Fibroblast of lung (primary cell): Measurements from ENCODE around the gene GPR3. TPM values are rescaled to one million over a fixed set of nuclear protein-coding genes. Genes with fewer than 3 reads are reported as not detected.
A peak's percentile ranks its signal among the peaks of the same experiment; 100 is the strongest.
"Not testable (repeated sequence)": the region's sequence is repeated elsewhere in the genome, so short reads cannot be mapped to it uniquely, and the experiment has no call there.

Experiments
- DNase-seq, 2 donors: peaks; one replicate each; pipeline versions ENCODE4 v3.0.0 to v3.0.0-alpha.2; 2010; ENCODE audit warnings: low read depth in 2 of 2
- H2AFZ ChIP-seq: 2 replicates; pipeline ENCODE4 v1.5.1; 2012; ENCODE audit warnings: low read length, control low read depth, inconsistent platforms
- H3K27ac ChIP-seq: 2 replicates; pipeline ENCODE4 v1.5.1; 2011; ENCODE audit warnings: low read length, control low read depth; ENCODE audit not compliant: insufficient read depth
- H3K27me3 ChIP-seq: 2 replicates; pipeline ENCODE4 v1.5.1; 2011; ENCODE audit warnings: mild to moderate bottlenecking, low read length; ENCODE audit not compliant: control insufficient read depth, insufficient read depth
- H3K36me3 ChIP-seq: 2 replicates; pipeline ENCODE4 v1.5.1; 2011; ENCODE audit warnings: low read length; ENCODE audit not compliant: control insufficient read depth, insufficient read depth
- H3K4me1 ChIP-seq: 2 replicates; pipeline ENCODE4 v1.5.1; 2011; ENCODE audit warnings: low read length; ENCODE audit not compliant: control insufficient read depth, insufficient read depth; ENCODE audit errors: extremely low read depth
- H3K4me2 ChIP-seq: 2 replicates; pipeline ENCODE4 v1.5.1; 2011; ENCODE audit warnings: low read length, control low read depth; ENCODE audit not compliant: insufficient read depth; ENCODE audit errors: extremely low read depth
- H3K4me3 ChIP-seq, 4 experiments: fragments of 200-600 bp in 1 of 4; sonication (generic) in 1 of 4; replicated peaks in 1 of 4; 2 replicates each; pipeline ENCODE4 v1.5.1; 2011 to 2016; ENCODE audit warnings: low read length in 4 of 4, low read depth in 3 of 4, mild to moderate bottlenecking in 3 of 4, control low read depth in 2 of 4, inconsistent platforms in 1 of 4, mixed read lengths in 1 of 4; ENCODE audit not compliant: insufficient read depth in 1 of 4; ENCODE audit errors: control extremely low read depth in 1 of 4
- H3K79me2 ChIP-seq: 2 replicates; pipeline ENCODE4 v1.5.1; 2012; ENCODE audit warnings: mild to moderate bottlenecking, low read length, inconsistent platforms; ENCODE audit not compliant: control insufficient read depth, insufficient read depth
- H3K9ac ChIP-seq: 2 replicates; pipeline ENCODE4 v1.5.1; 2011; ENCODE audit warnings: mild to moderate bottlenecking, low read length, control low read depth; ENCODE audit not compliant: insufficient read depth
- H3K9me3 ChIP-seq: 2 replicates; pipeline ENCODE4 v1.5.1; 2012; ENCODE audit warnings: low read depth, low read length; ENCODE audit not compliant: control insufficient read depth, insufficient read depth
- H4K20me1 ChIP-seq: 2 replicates; pipeline ENCODE4 v1.5.1; 2011; ENCODE audit warnings: low read length; ENCODE audit not compliant: control insufficient read depth, insufficient read depth; ENCODE audit errors: extremely low read depth
- EZH2 ChIP-seq: IDR thresholded peaks from 2 replicates; pipeline ENCODE4 v1.5.1; 2012; ENCODE audit warnings: low read length, control low read depth, mild to moderate bottlenecking; ENCODE audit errors: missing control alignments
- polyA plus RNA-seq, 2 donors: library from polyadenylated mRNA; depleted of rRNA in 1 of 2; stranded (reverse) in 1 of 2; unstranded in 1 of 2; fragments of >200 nt; gene quantifications; 2 replicates each; pipeline ENCODE4 v1.2.1, GENCODE V29; 2011 to 2012; ENCODE audit warnings: missing spikeins in 1 of 2
- total RNA-seq: library from RNA; depleted of rRNA; stranded (reverse); fragments of >200 nt; gene quantifications from 2 replicates; pipeline ENCODE4 v1.2.1, GENCODE V29; 2014
- TF ChIP-seq, protein P1 (sequence below), 2 donors: IDR thresholded peaks in 1 of 2; conservative IDR thresholded peaks in 1 of 2; 1 replicate in 1 of 2; 2 replicates in 1 of 2; pipeline ENCODE4 v1.5.1; 2011 to 2012; ENCODE audit warnings: low read length in 2 of 2, control low read depth in 1 of 2, inconsistent platforms in 1 of 2, low read depth in 1 of 2, mild to moderate bottlenecking in 1 of 2

Gene GPR3
- total and polyA plus RNA-seq, 2 donors (not counting 1 experiment from before 2014, with no cell fraction given) = 0.17 to 0.82 TPM

DNA sequence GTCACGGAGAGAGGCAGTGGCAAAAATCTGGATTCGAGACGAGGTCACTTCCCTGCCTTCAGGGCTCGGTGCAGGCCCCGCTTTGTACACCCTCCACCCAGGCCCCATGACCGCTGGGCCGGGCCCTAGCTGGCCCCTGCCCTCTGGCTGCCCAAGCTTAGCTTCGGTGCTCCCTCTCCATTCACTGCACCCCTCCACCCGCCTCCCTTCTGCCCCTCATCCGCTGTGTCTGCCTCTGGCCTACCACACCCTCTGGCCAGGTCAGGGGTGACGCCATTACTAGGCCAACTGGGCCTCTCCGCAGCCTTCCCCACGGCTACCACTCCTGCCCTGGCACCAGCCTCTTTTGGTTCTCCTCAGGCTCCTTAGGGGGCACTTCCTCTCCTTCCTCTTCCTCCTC lies 8.8 kb upstream of the GPR3 start:
- Histone ChIP-seq H2AFZ (no peak overlapping the region), H3K4me1 (no peaks in the 10 kb centered on the region), H4K20me1 (no peaks in the 10 kb centered on the region), H3K4me3 (no peak overlapping the region), H3K4me2 (no peak overlapping the region), H3K36me3 (no peaks in the 10 kb centered on the region), H3K9me3 (no peaks in the 10 kb centered on the region), H3K79me2 (no peaks in the 10 kb centered on the region), H3K27ac (no peak overlapping the region), H3K27me3 (peaks cover 4% of the 10 kb centered on the region), H3K9ac (no peak overlapping the region)
- TF ChIP-seq EZH2 = no peak
- TF ChIP-seq, protein P1, sequence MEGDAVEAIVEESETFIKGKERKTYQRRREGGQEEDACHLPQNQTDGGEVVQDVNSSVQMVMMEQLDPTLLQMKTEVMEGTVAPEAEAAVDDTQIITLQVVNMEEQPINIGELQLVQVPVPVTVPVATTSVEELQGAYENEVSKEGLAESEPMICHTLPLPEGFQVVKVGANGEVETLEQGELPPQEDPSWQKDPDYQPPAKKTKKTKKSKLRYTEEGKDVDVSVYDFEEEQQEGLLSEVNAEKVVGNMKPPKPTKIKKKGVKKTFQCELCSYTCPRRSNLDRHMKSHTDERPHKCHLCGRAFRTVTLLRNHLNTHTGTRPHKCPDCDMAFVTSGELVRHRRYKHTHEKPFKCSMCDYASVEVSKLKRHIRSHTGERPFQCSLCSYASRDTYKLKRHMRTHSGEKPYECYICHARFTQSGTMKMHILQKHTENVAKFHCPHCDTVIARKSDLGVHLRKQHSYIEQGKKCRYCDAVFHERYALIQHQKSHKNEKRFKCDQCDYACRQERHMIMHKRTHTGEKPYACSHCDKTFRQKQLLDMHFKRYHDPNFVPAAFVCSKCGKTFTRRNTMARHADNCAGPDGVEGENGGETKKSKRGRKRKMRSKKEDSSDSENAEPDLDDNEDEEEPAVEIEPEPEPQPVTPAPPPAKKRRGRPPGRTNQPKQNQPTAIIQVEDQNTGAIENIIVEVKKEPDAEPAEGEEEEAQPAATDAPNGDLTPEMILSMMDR (conservative IDR thresholded peaks at IDR 0.05 in 1 of 2, IDR thresholded peaks at IDR 0.05 in 1 of 2; ENCODE audit: low read depth in 1 of 2, low read length in 2 of 2) = no peak
- DNase-seq = no peak

DNA sequence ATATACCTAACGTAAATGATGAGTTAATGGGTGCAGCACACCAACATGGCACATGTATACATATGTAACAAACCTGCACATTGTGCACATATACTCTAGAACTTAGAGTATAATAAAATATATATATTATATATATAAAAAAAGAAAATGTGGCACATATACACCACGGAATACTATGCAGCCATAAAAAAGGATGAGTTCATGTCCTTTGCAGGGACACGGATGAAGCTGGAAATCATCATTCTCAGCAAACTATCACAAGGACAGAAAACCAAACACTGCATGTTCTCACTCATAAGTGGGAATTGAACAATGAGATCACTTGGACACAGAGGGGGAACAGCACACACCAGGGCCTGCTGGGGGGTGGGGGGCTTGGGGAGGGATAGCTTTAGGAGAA lies 7.6 kb upstream of the GPR3 start:
- H4K20me1 ChIP-seq, H3K9ac ChIP-seq, H3K4me2 ChIP-seq, H3K27me3 ChIP-seq, H3K79me2 ChIP-seq, H3K4me3 ChIP-seq, H2AFZ ChIP-seq, DNase-seq, H3K36me3 ChIP-seq, H3K4me1 ChIP-seq, H3K27ac ChIP-seq, H3K9me3 ChIP-seq: not testable (repeated sequence)

DNA sequence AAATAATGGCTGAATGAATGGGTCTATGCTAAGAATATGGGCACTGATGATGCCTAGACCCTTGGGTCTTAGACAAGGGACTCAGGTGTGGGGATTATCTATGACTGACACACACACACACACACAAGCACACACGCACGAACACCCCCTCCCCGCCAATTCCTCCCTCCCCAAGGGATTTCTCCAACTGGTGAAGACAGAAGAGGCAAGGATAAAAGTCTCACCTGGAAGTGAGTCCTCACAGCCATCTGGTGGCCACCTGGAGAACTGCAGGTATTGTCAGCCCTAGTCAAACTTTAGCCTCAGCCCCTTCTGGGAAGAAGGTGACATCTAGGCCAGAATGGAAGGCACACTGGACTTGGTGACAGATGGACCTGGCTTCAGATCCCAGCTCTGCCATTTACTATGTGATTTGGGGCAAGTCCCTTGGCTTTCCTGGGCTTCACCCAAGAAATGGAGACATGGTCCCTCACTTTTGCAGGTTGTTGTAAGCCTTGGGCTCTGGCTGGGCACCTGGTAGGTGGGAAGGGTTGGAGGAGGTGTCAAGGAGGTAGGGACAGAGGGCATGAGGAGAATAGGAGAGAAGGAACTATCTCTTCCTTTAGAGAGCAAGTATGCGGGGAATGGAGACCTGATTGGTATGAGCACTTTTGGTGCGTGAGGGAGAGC lies 4.0 kb upstream of the GPR3 start:
- peaks cover 14% of the 10 kb centered on the region for H3K4me1 ChIP-seq
- no peak overlapping the region for H3K4me3 ChIP-seq
- no peaks in the 10 kb centered on the region for H3K36me3 ChIP-seq
- TF ChIP-seq EZH2 = no peak
- TF ChIP-seq, protein P1 (conservative IDR thresholded peaks at IDR 0.05 in 1 of 2, IDR thresholded peaks at IDR 0.05 in 1 of 2; ENCODE audit: low read depth in 1 of 2, low read length in 2 of 2) = peak; percentile 88 to 93
- H2AFZ ChIP-seq = no peak overlapping the region
- no peak overlapping the region for H3K4me2 ChIP-seq
- no peak overlapping the region for H3K27ac ChIP-seq
- H3K9ac ChIP-seq = no peak overlapping the region
- no peaks in the 10 kb centered on the region for H3K9me3 ChIP-seq
- H3K79me2 ChIP-seq = peaks cover 2% of the 10 kb centered on the region
- H4K20me1 ChIP-seq = no peaks in the 10 kb centered on the region
- H3K27me3 ChIP-seq = no peaks in the 10 kb centered on the region
- no peak for DNase-seq
